Endothelial cell of umbilical vein (primary cell): Measurements from ENCODE around the gene TGM6.

Source experiments
- FOS ChIP-seq: IDR thresholded peaks from 2 replicates; pipeline ENCODE4 v1.6.1; 2011; ENCODE audit warnings: mild to moderate bottlenecking, low read length, moderate library complexity, borderline replicate concordance; ENCODE audit not compliant: insufficient read depth
- POLR2A ChIP-seq: IDR thresholded peaks from 2 replicates; pipeline ENCODE4 v1.6.1; 2012; ENCODE audit warnings: low read depth, mild to moderate bottlenecking, control low read depth, low read length
- TF ChIP-seq, protein P1 (sequence below), 2 donors: IDR thresholded peaks; 1 replicate in 1 of 2; 2 replicates in 1 of 2; pipeline ENCODE4 v1.5.1; 2011; ENCODE audit warnings: low read length in 2 of 2, mild to moderate bottlenecking in 2 of 2, moderate library complexity in 2 of 2, control low read depth in 1 of 2, inconsistent platforms in 1 of 2, low read depth in 1 of 2; ENCODE audit not compliant: insufficient read depth in 1 of 2; ENCODE audit errors: extremely low read depth in 1 of 2

DNA sequence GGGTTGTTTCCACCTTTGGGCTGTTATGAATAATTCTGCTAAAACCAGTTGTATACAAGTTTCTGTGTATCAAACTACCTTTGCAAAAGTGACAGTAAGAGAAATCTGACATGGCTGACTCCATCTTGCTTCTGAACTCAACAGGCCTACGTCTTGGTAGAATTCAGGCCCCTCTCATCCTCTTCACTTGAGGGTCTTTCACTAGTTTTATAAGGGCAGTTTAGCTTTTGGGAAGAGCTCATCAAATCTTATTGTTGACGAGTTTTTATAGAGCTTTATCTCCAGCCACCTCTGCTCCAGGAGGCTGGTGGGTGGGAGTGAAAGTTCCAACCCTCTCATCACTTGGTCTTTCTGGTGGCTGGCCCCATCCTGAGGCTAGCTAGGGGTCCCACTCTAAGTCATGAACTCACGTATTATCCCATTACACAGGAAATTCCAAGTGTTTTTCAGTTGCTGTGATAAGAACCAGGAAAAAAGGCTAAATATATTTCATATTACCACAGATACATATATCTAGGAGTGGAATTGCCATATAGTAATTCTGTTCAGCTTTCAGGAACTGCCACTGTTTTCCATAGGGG is 78.3 kb downstream of the TGM6 start:
- TF ChIP-seq, protein P1, sequence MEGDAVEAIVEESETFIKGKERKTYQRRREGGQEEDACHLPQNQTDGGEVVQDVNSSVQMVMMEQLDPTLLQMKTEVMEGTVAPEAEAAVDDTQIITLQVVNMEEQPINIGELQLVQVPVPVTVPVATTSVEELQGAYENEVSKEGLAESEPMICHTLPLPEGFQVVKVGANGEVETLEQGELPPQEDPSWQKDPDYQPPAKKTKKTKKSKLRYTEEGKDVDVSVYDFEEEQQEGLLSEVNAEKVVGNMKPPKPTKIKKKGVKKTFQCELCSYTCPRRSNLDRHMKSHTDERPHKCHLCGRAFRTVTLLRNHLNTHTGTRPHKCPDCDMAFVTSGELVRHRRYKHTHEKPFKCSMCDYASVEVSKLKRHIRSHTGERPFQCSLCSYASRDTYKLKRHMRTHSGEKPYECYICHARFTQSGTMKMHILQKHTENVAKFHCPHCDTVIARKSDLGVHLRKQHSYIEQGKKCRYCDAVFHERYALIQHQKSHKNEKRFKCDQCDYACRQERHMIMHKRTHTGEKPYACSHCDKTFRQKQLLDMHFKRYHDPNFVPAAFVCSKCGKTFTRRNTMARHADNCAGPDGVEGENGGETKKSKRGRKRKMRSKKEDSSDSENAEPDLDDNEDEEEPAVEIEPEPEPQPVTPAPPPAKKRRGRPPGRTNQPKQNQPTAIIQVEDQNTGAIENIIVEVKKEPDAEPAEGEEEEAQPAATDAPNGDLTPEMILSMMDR (IDR thresholded peaks at IDR 0.05; ENCODE audit: extremely low read depth in 1 of 2, insufficient read depth in 1 of 2, low read depth in 1 of 2, low read length in 2 of 2), result no peak
- no peak for TF ChIP-seq FOS
- no peak for TF ChIP-seq POLR2A
